Activated CD8-positive, alpha-beta T cell treated with anti-CD3 and anti-CD28 coated beads for 36 hours (primary cell): ENCODE measurements around the gene PAWR. TPM values are rescaled to one million over a fixed set of nuclear protein-coding genes. Genes with fewer than 3 reads are reported as not detected.
"Not testable (repeated sequence)": the region's sequence is repeated elsewhere in the genome, so short reads cannot be mapped to it uniquely, and the experiment has no call there.

Experiments
- ATAC-seq: fragments of 200-7000 bp; cut with Tn5 transposase; one replicate; pipeline ENCODE4 v1.10.0; 2021; ENCODE audit warnings: mild to moderate bottlenecking, moderate library complexity
- CTCF ChIA-PET: fragments of 350-600 bp; sonication (Branson Sonifier 250); formaldehyde crosslinking; loops from one replicate; lab custom pipeline; 2021; ENCODE audit warnings: antibody characterized with exemption; lab: Charles Lee
- POLR2A ChIA-PET: fragments of 350-600 bp; sonication (Branson Sonifier 250); formaldehyde crosslinking; loops from one replicate; lab custom pipeline; 2021; ENCODE audit warnings: antibody characterized with exemption; lab: Charles Lee
- DNase-seq: peaks from one replicate; pipeline ENCODE4 v3.0.0-alpha.2; 2020
- H3K27ac Mint-ChIP-seq: one replicate; pipeline ENCODE4 v1.8.0; 2021; ENCODE audit warnings: mild to moderate bottlenecking, mixed read lengths
- H3K27me3 Mint-ChIP-seq: one replicate; pipeline ENCODE4 v1.8.0; 2021; ENCODE audit warnings: mixed read lengths
- H3K36me3 Mint-ChIP-seq: one replicate; pipeline ENCODE4 v1.8.0; 2021; ENCODE audit warnings: low read depth, mixed read lengths
- H3K4me1 Mint-ChIP-seq: one replicate; pipeline ENCODE4 v1.8.0; 2021; ENCODE audit warnings: low read depth, mixed read lengths
- H3K4me3 Mint-ChIP-seq: one replicate; pipeline ENCODE4 v1.8.0; 2021; ENCODE audit warnings: mild to moderate bottlenecking, moderate library complexity, mixed read lengths
- H3K9me3 Mint-ChIP-seq: one replicate; pipeline ENCODE4 v1.8.0; 2021; ENCODE audit warnings: mixed read lengths
- intact Hi-C: fragments of 100-400 bp; cut with micrococcal nuclease; formaldehyde crosslinking; loops from one replicate; pipeline ENCODE4 v1.10.0; 2022
- total RNA-seq, 2 experiments: library from RNA; stranded (reverse); gene quantifications; one replicate each; pipeline ENCODE4 v1.2.3, GENCODE V29; 2021
- TF ChIP-seq, protein P1 (sequence below): fragments of 200-600 bp; IDR thresholded peaks from one replicate; pipeline ENCODE4 v1.8.0; 2022; ENCODE audit warnings: antibody characterized with exemption, mild to moderate bottlenecking

PAWR gene
- total RNA-seq, 2 experiments from 2014 or later, result 5.5 to 5.8 TPM

DNA sequence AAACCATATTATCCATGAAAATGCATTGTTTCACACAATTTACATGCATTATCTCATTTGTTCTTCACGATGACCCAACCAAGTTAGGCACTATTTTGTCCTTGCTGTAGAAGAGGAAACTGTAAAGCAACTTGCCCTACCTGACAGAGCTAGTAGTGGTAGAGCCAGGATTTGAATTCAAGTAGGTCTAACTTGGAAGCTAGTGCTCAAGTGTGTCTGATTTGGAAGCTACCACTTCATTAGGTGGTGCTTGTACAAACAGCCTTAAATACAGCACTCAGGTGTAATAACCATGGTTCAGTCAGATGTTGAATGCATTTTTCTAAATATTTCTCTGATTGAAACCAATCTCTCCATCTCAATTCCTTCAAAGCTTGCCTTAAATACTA lies 123.6 kb downstream of the PAWR start:
- Mint-ChIP-seq H3K27me3 (no peaks in the 10 kb centered on the region), H3K9me3 (peaks cover 2% of the 10 kb centered on the region), H3K27ac (no peak overlapping the region), H3K4me3 (no peak overlapping the region), H3K36me3 (no peaks in the 10 kb centered on the region), H3K4me1 (no peaks in the 10 kb centered on the region)
- DNase-seq (no peak), ATAC-seq (no peak)
- ChIA-PET CTCF (no interaction called here), POLR2A (no interaction called here)
- intact Hi-C loops, result no loop called here
- TF ChIP-seq, protein P1, sequence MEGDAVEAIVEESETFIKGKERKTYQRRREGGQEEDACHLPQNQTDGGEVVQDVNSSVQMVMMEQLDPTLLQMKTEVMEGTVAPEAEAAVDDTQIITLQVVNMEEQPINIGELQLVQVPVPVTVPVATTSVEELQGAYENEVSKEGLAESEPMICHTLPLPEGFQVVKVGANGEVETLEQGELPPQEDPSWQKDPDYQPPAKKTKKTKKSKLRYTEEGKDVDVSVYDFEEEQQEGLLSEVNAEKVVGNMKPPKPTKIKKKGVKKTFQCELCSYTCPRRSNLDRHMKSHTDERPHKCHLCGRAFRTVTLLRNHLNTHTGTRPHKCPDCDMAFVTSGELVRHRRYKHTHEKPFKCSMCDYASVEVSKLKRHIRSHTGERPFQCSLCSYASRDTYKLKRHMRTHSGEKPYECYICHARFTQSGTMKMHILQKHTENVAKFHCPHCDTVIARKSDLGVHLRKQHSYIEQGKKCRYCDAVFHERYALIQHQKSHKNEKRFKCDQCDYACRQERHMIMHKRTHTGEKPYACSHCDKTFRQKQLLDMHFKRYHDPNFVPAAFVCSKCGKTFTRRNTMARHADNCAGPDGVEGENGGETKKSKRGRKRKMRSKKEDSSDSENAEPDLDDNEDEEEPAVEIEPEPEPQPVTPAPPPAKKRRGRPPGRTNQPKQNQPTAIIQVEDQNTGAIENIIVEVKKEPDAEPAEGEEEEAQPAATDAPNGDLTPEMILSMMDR, result no peak

- Mint-ChIP-seq H3K27me3 (no peaks in the 10 kb centered on the region), H3K4me1 (no peaks in the 10 kb centered on the region), H3K27ac (no peak overlapping the region), H3K4me3 (no peak overlapping the region), H3K36me3 (no peaks in the 10 kb centered on the region), H3K9me3 (peaks cover 2% of the 10 kb centered on the region)
- ATAC-seq (no peak), DNase-seq (no peak)
- ChIA-PET POLR2A (no interaction called here), CTCF (no interaction called here)
- TF ChIP-seq, protein P1, result no peak
- intact Hi-C loops, result no loop called here
Observed at GRCh38 chr12:79566452-79567174, 124.2 kb downstream of the PAWR start.

DNA sequence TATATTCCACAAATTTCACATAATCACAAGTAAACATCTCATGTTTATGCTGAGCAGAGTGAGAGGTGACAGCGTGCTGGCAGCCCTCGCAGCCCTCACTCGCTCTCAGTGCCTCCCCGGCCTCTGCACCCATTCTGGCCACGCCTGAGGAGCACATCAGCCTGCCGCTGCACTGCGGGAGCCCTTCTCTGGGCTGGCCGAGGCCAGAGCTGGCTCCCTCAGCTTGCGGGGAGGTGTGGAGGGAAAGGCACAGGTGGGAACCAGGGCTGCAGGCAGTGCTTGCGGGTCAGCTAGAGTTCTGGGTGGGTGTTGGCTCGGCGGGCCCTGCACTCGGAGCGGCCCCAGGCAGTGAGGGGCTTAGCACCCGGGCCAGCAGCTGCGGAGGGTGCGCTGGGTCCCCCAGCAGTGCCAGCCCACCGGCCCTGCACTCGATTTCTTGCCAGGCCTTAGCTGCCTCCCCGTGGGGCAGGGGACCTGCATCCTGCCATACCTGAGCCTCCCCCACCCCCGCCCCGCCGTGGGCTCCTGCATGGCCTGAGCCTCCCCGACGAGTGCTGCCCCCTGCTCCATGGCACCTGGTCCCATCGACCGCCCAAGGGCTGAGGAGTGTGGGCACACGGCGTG lies 125.9 kb downstream of the PAWR start:
- H3K4me1 Mint-ChIP-seq, H3K9me3 Mint-ChIP-seq, POLR2A ChIA-PET, ATAC-seq, CTCF ChIA-PET, DNase-seq, H3K36me3 Mint-ChIP-seq, H3K27ac Mint-ChIP-seq, H3K4me3 Mint-ChIP-seq, intact Hi-C loops, H3K27me3 Mint-ChIP-seq: not testable (repeated sequence)

DNA sequence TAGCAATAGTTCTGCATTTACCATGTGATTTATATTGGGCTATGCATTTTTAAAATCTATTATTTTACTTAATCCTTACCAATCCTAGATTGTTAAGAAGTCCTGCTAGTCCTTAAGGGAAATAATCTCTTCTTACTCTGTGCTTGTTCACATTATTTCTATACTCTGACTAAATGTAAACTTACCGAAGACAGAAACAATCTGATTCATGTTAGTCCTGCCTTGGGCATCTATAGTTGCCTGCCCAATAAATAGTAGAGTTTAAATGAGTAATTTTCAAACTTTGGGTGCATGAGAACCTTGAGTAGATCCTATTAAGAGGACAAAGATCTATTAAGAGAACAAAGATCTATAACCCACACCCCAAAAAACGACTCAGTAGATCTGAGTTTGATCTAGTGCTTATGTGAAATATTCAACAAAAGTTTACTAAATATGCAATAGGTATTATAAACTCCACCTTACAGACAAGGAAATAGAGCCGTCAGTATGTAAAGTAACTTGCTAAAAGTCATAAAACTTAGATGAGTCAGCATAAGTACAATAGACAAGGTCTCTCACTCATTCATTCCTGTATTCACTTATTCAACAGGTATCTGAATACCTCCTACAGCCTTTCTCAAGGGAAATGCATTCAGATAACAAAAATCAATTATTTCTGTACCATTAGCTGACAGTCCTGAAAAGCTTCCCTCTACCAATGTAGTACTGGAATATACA lies 127.6 kb downstream of the PAWR start:
- TF ChIP-seq, protein P1, result no peak
- no peaks in the 10 kb centered on the region for H3K27me3 Mint-ChIP-seq
- no peaks in the 10 kb centered on the region for H3K4me1 Mint-ChIP-seq
- DNase-seq (no peak), ATAC-seq (no peak)
- H3K27ac Mint-ChIP-seq, result no peak overlapping the region
- ChIA-PET POLR2A (no interaction called here), CTCF (no interaction called here)
- H3K36me3 Mint-ChIP-seq, result no peaks in the 10 kb centered on the region
- no peaks in the 10 kb centered on the region for H3K9me3 Mint-ChIP-seq
- intact Hi-C loops, result no loop called here
- H3K4me3 Mint-ChIP-seq, result no peak overlapping the region

DNA sequence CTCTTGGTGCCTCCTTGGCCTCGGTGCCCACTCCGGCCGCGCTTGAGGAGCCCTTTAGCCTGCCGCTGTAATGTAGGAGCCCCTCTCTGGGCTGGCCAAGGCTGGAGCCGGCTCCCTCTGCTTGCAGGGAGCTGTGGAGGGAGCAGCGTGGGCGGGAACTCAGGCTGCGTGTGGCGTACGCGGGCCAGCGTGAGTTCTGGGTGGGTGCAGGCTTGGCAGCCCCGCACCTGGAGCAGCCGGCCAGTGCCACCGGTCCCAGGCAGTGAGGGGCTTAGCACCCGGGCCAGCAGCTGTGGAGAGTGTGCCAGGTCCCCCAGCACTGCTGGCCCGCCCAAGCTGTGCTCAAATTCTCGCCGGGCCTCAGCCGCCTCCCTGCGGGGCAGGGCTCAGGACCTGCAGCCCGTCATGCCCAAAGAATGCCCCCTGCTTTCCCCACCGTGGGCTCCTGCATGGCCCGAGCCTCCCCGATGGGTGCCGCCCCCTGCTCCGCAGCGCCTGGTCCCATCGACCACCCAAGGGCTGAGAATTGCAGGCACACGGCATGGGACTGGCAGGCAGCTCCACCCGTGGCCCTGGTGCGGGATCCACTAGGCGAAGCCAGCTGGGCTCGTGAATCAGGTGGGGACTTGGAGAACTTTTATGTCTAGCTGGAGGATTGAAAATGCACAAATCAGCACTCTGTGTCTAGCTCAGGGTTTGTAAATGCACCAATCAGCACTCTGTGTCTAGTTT lies 129.2 kb downstream of the PAWR start:
- H3K4me1 Mint-ChIP-seq, result no peaks in the 10 kb centered on the region
- CTCF ChIA-PET, result interaction anchor here (1.1 kb wide), 1 partner anchor 708 kb away, joined by 4 read pairs; no protein-coding TSS in a partner anchor
- TF ChIP-seq, protein P1, result no peak
- no peak for ATAC-seq
- no peaks in the 10 kb centered on the region for H3K9me3 Mint-ChIP-seq
- DNase-seq, result no peak
- H3K27me3 Mint-ChIP-seq, result no peaks in the 10 kb centered on the region
- intact Hi-C loops, result no loop called here
- no peak overlapping the region for H3K27ac Mint-ChIP-seq
- no peaks in the 10 kb centered on the region for H3K36me3 Mint-ChIP-seq
- POLR2A ChIA-PET, result no interaction called here
- no peak overlapping the region for H3K4me3 Mint-ChIP-seq
